Small intestine (tissue), 7 donors: ENCODE results near the gene A3GALT2. TPM values are rescaled to one million over a fixed set of nuclear protein-coding genes. Genes with fewer than 3 reads are reported as not detected.

ENCODE experiments used
- DNase-seq, 2 donors: peaks; one replicate each; pipeline versions ENCODE4 v3.0.0 to v3.0.0-alpha.2; 2013
- FAIRE-seq: peaks from 2 replicates; lab custom pipeline; 2012; peaks lifted over from hg19 to GRCh38; lab: Jason Lieb, UNC
- H3K27ac ChIP-seq, 3 donors: one replicate each; pipeline ENCODE4 v1.5.1; 2013; ENCODE audit warnings: low read length in 2 of 3, mild to moderate bottlenecking in 2 of 3, control low read depth in 1 of 3, inconsistent platforms in 1 of 3, low read depth in 1 of 3, moderate library complexity in 1 of 3
- H3K27me3 ChIP-seq, 3 donors: one replicate each; pipeline ENCODE4 v1.6.1; 2013; ENCODE audit warnings: low read length in 3 of 3, inconsistent platforms in 1 of 3; ENCODE audit not compliant: control insufficient read depth in 3 of 3, insufficient read depth in 3 of 3
- H3K36me3 ChIP-seq, 3 donors: one replicate each; pipeline ENCODE4 v1.6.1; 2013; ENCODE audit warnings: low read length in 3 of 3, inconsistent platforms in 1 of 3, low read depth in 1 of 3, mild to moderate bottlenecking in 1 of 3, moderate library complexity in 1 of 3; ENCODE audit not compliant: control insufficient read depth in 3 of 3, insufficient read depth in 2 of 3
- H3K4me1 ChIP-seq, 3 donors: one replicate each; pipeline ENCODE4 v1.6.1; 2013; ENCODE audit warnings: low read length in 2 of 3, inconsistent platforms in 1 of 3, low read depth in 1 of 3, mild to moderate bottlenecking in 1 of 3, moderate library complexity in 1 of 3; ENCODE audit not compliant: control insufficient read depth in 3 of 3, insufficient read depth in 2 of 3
- H3K4me3 ChIP-seq, 3 donors: one replicate each; pipeline ENCODE4 v1.5.1; 2013; ENCODE audit warnings: low read length in 3 of 3, control low read depth in 1 of 3, inconsistent platforms in 1 of 3, low read depth in 1 of 3, mild to moderate bottlenecking in 1 of 3, moderate library complexity in 1 of 3
- H3K9me3 ChIP-seq, 2 donors: one replicate each; pipeline ENCODE4 v1.6.1; 2013; ENCODE audit warnings: low read depth in 1 of 2, low read length in 1 of 2; ENCODE audit not compliant: control insufficient read depth in 2 of 2, insufficient read depth in 1 of 2
- WGBS, 3 donors: extraction: QIAGEN DNeasy Blood & Tissue Kit; methylation state at CpG; one replicate each; pipeline ENCODE4 v1.1.7; 2013; 5-methylcytosine and 5-hydroxymethylcytosine counted together
- polyA plus RNA-seq, 4 donors: library from polyadenylated mRNA; stranded (reverse) in 3 of 4; unstranded in 1 of 4; fragments of 200-250 nt in 3 of 4; fragments of 120-200 nt in 1 of 4; gene quantifications; one replicate each; pipeline versions ENCODE4 v1.2.1 to v1.2.3, GENCODE V29; 2013
- donor health status: healthy with polysubstance abuse.
- donor health status: control.
- donor health status: control.
- donor health status: Bipolar disorder and iron deficiency.
- donor health status: healthy.

A3GALT2 gene
- polyA plus RNA-seq, 4 donors, result 0.04 TPM; not detected in 3

DNA sequence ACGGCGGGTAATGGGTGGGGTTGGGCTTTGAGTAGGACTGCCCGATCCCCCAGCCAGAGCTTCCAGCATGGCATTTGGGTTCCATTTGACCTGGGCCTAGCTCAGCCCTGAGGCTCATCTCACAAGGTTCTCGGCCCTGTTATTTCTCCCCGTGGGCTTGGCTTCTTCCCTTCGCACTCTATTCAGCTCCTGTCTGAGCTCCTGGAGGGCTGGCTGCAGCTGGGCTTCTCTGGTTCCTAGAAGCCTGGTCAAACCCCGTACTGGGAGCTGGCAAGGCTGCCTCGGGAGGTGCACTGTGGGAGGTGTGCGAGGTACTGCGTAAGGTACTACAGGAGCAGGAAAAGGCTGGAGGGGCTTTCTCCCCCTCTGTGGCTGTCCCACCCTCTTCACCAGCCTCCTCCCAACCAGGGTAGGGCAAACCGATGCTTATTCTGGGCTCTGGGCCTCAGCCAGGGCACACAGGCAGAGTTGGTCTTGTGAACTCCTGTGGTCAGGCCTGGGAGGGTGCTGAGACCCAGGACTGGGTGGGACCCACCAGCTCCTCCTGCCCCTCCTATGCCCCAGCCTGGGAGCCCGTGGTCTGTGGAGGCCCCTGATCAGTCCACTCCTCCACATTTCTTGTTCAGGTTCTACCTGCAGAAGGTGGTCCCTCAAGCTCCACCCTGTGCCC lies 814 bp downstream of the A3GALT2 start:
- FAIRE-seq, result no peak
- H3K36me3 ChIP-seq, result peaks cover 6 to 30% (median 10%) of the 10 kb centered on the region in 3 donors
- DNase-seq, result no peak
- 74 to 78% (median 76%) methylated on average over 11 to 12 of the region's 12 CpGs for WGBS, 3 donors
- no peaks in the 10 kb centered on the region for H3K9me3 ChIP-seq
- no peak overlapping the region for H3K27ac ChIP-seq
- no peaks in the 10 kb centered on the region for H3K4me1 ChIP-seq
- H3K4me3 ChIP-seq, result no peak overlapping the region
- no peaks in the 10 kb centered on the region for H3K27me3 ChIP-seq

- no peak for FAIRE-seq
Observed at GRCh38 chr1:33319186-33319948, 1.5 kb downstream of the A3GALT2 start.

DNA sequence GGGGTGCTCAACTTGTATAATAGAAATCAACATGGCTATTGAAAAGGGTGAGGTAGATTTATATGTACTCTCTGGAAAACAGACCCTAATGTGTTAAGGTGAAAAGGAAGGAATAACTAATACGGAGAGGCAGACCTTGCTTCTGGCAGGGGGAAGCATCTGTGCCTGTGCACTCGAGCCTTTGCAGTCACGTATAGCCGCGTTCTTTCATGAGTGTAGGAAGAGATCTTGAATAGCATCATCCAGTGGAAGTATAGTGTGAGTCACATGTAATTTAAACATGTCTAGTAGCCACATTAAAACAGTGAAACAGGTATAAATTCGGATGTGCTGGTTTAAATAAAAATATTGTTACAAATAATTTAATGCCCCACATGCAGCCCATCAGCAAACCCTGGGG lies 3.0 kb downstream of the A3GALT2 start:
- no peak for FAIRE-seq
- Histone ChIP-seq H3K27ac (no peak overlapping the region), H3K36me3 (peaks cover 0 to 8% (median 0%) of the 10 kb centered on the region in 3 donors), H3K4me3 (no peak overlapping the region), H3K9me3 (no peaks in the 10 kb centered on the region), H3K4me1 (no peaks in the 10 kb centered on the region), H3K27me3 (no peaks in the 10 kb centered on the region)
- WGBS, 3 donors, result 59 to 86% (median 78%) methylated on average over 6 of the region's 6 CpGs
- DNase-seq, result no peak

More at GRCh38 chr1:33319186-33319948, 1.5 kb downstream of the A3GALT2 start:
- H3K4me1 ChIP-seq, result no peaks in the 10 kb centered on the region
- no peaks in the 10 kb centered on the region for H3K27me3 ChIP-seq
- no peaks in the 10 kb centered on the region for H3K9me3 ChIP-seq
- H3K36me3 ChIP-seq, result peaks cover 2 to 23% (median 5%) of the 10 kb centered on the region in 3 donors
- no peak for DNase-seq
- 86 to 91% (median 88%) methylated on average over 7 to 9 of the region's 9 CpGs for WGBS, 3 donors
- no peak overlapping the region for H3K4me3 ChIP-seq
- no peak overlapping the region for H3K27ac ChIP-seq

- H3K36me3 ChIP-seq, result peaks cover 0 to 3% (median 0%) of the 10 kb centered on the region in 3 donors
- FAIRE-seq, result no peak
- 41 to 81% (median 55%) methylated on average over 1 of the region's 1 CpG for WGBS, 3 donors
Observed at GRCh38 chr1:33317354-33317753, 3.5 kb downstream of the A3GALT2 start.

GRCh38 chr1:33316601-33317000 lies 4.3 kb downstream of the A3GALT2 start:
- Histone ChIP-seq H3K27me3 (no peaks in the 10 kb centered on the region), H3K9me3 (no peaks in the 10 kb centered on the region), H3K27ac (no peak overlapping the region), H3K36me3 (no peaks in the 10 kb centered on the region), H3K4me1 (no peaks in the 10 kb centered on the region), H3K4me3 (no peak overlapping the region)
- DNase-seq (no peak), FAIRE-seq (no peak)
- 77 to 92% (median 83%) methylated on average over 2 of the region's 2 CpGs for WGBS, 3 donors

More at GRCh38 chr1:33317354-33317753, 3.5 kb downstream of the A3GALT2 start:
- Histone ChIP-seq H3K27me3 (no peaks in the 10 kb centered on the region), H3K9me3 (no peaks in the 10 kb centered on the region), H3K4me1 (no peaks in the 10 kb centered on the region), H3K4me3 (no peak overlapping the region), H3K27ac (no peak overlapping the region)
- no peak for DNase-seq

DNA sequence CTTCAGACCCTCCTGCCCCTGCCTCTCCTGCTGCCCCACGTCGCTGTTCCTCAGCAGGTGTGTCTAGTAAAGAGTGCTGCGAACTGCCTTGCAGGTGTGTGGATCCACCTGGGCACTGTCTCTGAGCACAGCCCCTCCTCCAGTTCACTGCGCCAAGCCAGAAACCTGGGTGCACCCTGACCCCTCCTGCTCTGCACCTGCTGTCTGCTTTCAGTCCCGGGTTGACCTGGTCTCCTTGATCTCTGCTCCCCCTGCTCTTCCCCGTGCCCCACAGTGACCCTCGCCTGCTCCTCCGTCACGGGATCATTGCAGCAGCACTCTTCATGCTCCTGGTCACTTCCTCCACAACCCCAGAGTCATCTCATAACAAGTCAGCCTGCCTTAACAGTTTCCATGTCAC lies 6.5 kb downstream of the A3GALT2 start:
- no peaks in the 10 kb centered on the region for H3K9me3 ChIP-seq
- H3K4me3 ChIP-seq, result no peak overlapping the region
- DNase-seq, result no peak
- no peak overlapping the region for H3K27ac ChIP-seq
- no peaks in the 10 kb centered on the region for H3K27me3 ChIP-seq
- H3K36me3 ChIP-seq, result no peaks in the 10 kb centered on the region
- WGBS, 3 donors, result 10 to 67% (median 42%) methylated on average over 9 of the region's 9 CpGs
- H3K4me1 ChIP-seq, result no peaks in the 10 kb centered on the region
- FAIRE-seq, result no peak

GRCh38 chr1:33312413-33312749 lies 8.5 kb downstream of the A3GALT2 start:
- Histone ChIP-seq H3K4me1 (no peaks in the 10 kb centered on the region), H3K9me3 (no peaks in the 10 kb centered on the region), H3K36me3 (no peaks in the 10 kb centered on the region), H3K4me3 (no peak overlapping the region), H3K27me3 (no peaks in the 10 kb centered on the region), H3K27ac (no peak overlapping the region)
- WGBS, 3 donors, result 72 to 87% (median 84%) methylated on average over 5 of the region's 5 CpGs
- DNase-seq, result no peak
- FAIRE-seq, result no peak

GRCh38 chr1:33311706-33312412 lies 9.0 kb downstream of the A3GALT2 start:
- 85 to 92% (median 89%) methylated on average over 7 of the region's 7 CpGs for WGBS, 3 donors
- Histone ChIP-seq H3K27ac (no peak overlapping the region), H3K27me3 (peaks cover 0 to under 1% (median 0%) of the 10 kb centered on the region in 3 donors), H3K4me1 (no peaks in the 10 kb centered on the region), H3K4me3 (no peak overlapping the region), H3K36me3 (no peaks in the 10 kb centered on the region), H3K9me3 (no peaks in the 10 kb centered on the region)
- no peak for FAIRE-seq
- DNase-seq, result no peak
